Measurements from ENCODE around the gene ABCC5. TPM values are rescaled to one million over a fixed set of nuclear protein-coding genes. Genes with fewer than 3 reads are reported as not detected.

Gene ABCC5
- total RNA-seq, 2 experiments from 2014 or later, result 13.1 to 14.1 TPM

DNA sequence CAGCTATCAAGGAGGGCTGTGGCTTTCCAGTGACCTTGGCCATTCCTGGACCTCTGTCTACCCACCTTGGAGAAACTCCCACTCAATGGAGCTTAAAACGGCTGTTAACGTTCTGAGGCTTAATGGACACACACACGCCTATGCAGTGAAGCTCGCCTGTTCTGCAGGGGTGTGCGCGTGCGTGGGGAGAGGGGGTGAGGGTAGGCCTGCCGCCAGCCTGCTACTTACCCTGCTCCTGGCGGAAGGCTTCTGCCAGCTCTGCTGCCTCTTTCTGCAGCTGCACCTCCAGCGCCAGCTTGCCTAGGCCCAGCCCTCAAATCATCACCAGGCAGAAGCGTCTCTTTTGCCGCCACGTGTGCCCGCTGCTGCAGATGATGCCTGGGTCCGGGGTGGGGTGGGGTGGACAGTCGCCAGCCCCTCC, 109.8 kb downstream of the ABCC5 start:
- Mint-ChIP-seq H3K4me3 (no peak overlapping the region), H3K27ac (no peak overlapping the region), H3K27me3 (no peaks in the 10 kb centered on the region), H3K36me3 (no peaks in the 10 kb centered on the region), H3K4me1 (no peaks in the 10 kb centered on the region), H3K9me3 (no peaks in the 10 kb centered on the region)
- DNase-seq, result no peak

DNA sequence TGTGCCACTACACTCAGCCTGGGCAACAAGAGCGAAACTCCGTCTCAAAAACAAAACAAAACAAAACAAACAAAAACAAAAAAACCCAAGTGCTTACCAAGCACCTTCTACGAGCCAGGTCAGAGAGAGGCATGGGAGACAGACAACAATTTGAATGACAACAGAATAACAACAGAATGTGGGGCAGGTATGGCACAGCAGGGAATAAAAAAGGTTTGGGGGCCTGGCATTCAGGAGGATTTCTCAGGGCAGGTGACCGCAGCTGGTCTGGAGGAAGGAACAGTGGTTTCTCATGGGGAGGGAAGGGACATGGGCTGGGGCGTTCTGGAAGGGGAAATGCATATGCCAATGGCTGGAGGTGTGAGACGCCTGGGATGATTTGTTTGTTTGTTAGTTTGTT, 110.5 kb downstream of the ABCC5 start:
- Mint-ChIP-seq H3K27me3 (no peaks in the 10 kb centered on the region), H3K4me3 (no peak overlapping the region), H3K27ac (no peak overlapping the region), H3K9me3 (no peaks in the 10 kb centered on the region), H3K36me3 (no peaks in the 10 kb centered on the region), H3K4me1 (no peaks in the 10 kb centered on the region)
- no peak for DNase-seq

DNA sequence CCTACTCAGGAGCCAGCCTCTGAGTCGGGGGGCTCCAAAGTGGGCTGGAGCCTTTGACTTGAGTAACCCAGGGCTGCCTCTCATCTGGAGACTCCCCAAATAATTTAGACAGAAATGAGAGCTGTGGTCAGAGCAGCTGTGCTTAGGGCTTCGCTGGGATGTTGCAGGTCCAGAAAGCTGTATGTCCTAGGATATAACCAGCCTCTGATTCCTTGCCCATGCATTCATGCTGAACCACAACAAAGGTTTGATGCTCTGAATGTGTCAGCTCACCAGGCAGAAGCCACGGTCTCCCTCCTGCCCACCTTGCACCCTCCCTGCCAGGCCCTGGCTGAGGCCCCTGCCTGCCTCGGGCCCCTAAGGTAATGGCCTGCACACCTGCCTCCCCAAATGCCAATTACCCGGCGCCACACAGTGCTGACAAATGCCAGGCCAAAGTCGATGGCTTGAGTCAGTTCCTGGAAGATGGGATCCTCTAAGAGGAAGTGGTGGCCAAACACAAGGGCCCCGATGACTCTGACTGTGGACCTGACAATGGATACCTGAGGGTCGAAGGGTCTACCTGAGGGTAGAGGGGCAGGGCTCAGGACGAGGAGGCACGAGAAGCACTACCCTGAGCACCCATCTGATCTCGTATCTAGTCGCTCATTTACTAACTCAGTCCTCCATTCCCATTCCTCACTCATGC, 111.3 kb downstream of the ABCC5 start:
- H3K27me3 Mint-ChIP-seq, result peaks cover 3% of the 10 kb centered on the region
- H3K27ac Mint-ChIP-seq, result no peak overlapping the region
- DNase-seq, result no peak
- H3K9me3 Mint-ChIP-seq, result no peaks in the 10 kb centered on the region
- no peaks in the 10 kb centered on the region for H3K36me3 Mint-ChIP-seq
- H3K4me1 Mint-ChIP-seq, result no peaks in the 10 kb centered on the region
- H3K4me3 Mint-ChIP-seq, result no peak overlapping the region

DNA sequence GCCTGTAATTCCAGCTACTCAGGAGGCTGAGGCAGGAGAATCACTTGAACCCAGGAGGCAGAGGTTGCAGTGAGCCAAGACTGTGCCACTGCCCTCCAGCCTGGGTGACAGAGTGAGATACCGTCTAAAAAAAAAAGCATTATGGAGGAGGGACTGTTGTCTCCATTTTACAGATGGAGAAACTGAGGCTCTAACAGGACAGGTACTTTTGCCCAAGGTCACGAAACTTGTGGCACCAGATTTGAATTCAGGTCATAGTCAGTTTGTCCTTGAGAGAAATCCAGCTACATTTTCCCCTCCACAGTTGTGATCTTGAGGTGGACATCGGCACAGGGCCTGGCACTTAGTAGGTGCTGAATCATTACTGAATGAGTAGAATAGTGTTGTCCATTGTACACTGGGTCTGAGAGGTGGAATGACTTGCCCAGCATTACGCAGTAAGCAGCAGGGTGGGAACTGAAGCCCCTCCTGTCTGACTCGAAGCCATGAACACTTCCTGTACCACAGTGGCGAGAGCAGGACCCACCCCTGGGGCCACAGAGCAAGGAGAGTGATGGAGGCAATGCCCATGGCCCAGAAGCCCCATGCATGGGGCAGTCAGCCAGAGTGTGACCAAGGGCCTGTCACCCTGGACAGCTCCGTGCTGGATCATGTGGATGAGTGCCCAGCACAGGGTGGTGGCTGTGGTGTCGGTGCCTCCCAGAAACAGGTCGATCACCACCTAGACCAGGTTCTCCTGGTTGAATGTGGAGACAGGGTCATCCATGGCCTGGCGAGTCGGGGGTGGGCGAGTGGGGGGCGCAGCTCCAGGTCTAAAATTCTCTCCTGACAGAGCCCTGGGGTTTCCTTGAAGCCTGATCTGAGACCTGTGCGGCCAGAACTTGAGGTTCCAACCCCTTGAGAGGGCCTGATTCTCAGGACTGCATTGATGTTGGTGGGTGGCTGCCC, 112.6 kb downstream of the ABCC5 start:
- no peaks in the 10 kb centered on the region for H3K4me1 Mint-ChIP-seq
- no peak for DNase-seq
- H3K27ac Mint-ChIP-seq, result no peak overlapping the region
- H3K9me3 Mint-ChIP-seq, result no peaks in the 10 kb centered on the region
- peaks cover 15% of the 10 kb centered on the region for H3K27me3 Mint-ChIP-seq
- H3K36me3 Mint-ChIP-seq, result no peaks in the 10 kb centered on the region
- no peak overlapping the region for H3K4me3 Mint-ChIP-seq

DNA sequence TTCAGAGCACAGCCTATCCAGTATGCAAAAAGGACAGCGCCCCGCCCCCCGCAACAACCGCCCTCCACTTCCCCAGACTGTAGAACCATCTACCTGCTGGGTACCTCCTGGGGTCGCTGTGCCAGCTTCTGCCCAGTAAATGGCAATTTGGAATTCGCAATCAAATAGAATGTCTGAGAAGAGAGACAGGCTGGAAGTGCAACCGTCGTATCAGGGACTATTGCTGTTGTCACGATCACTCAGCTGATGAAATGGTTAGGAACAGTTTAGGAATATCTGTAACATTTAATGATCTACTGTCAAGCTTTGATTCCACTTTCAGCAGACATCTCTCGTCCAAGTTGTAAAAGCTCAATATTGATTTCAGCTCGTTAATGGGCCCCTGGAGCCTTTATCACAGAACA, 119.7 kb downstream of the ABCC5 start:
- Mint-ChIP-seq H3K36me3 (no peaks in the 10 kb centered on the region), H3K27ac (no peak overlapping the region), H3K9me3 (no peaks in the 10 kb centered on the region), H3K27me3 (peaks cover 16% of the 10 kb centered on the region), H3K4me1 (peaks cover 3% of the 10 kb centered on the region), H3K4me3 (no peak overlapping the region)
- no peak for DNase-seq

DNA sequence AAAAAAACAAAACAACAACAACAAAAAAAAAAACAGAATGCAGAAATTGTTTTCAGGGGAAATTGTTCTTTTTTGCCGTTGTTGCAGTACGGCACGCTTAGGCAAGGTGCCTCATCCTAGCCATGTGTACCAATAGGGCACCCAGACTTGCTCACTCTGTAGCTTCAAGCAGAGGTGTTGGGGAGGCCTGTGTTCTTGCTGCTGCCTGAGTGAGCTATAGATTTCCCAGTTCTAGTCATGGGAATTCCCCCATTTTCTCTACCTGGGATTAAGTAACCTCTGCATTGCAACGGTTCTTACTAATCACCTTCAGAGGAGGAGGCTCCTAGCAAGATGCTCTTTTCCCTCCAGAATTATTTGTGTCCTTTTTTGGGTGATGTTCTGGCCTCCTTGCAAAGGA, 120.1 kb downstream of the ABCC5 start:
- peaks cover 19% of the 10 kb centered on the region for H3K27me3 Mint-ChIP-seq
- no peak for DNase-seq
- no peaks in the 10 kb centered on the region for H3K36me3 Mint-ChIP-seq
- peaks cover 3% of the 10 kb centered on the region for H3K4me1 Mint-ChIP-seq
- no peaks in the 10 kb centered on the region for H3K9me3 Mint-ChIP-seq
- H3K4me3 Mint-ChIP-seq, result no peak overlapping the region
- no peak overlapping the region for H3K27ac Mint-ChIP-seq

DNA sequence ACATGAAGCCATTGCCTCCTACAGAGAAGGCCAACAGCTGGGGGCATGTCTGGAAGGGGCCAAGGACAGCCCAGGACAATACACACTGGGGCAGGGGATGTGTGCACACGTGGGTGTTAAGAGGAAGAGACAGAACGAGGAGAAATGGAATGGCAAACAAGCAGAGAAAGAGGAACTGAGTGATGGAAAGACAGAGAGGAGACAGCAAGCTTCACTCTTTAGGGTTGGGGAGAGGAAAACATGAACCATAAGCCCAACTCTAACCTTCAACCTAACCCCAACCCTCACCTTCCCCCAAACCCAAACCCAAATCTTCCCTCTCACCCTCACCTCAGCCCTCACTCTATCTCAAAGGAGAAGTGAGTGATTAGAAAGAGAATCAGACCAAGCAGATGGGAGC, 121.1 kb downstream of the ABCC5 start:
- no peak overlapping the region for H3K4me3 Mint-ChIP-seq
- H3K36me3 Mint-ChIP-seq, result no peaks in the 10 kb centered on the region
- H3K9me3 Mint-ChIP-seq, result no peaks in the 10 kb centered on the region
- H3K27ac Mint-ChIP-seq, result no peak overlapping the region
- H3K27me3 Mint-ChIP-seq, result peaks cover 20% of the 10 kb centered on the region
- no peak for DNase-seq
- peaks cover 3% of the 10 kb centered on the region for H3K4me1 Mint-ChIP-seq

DNA sequence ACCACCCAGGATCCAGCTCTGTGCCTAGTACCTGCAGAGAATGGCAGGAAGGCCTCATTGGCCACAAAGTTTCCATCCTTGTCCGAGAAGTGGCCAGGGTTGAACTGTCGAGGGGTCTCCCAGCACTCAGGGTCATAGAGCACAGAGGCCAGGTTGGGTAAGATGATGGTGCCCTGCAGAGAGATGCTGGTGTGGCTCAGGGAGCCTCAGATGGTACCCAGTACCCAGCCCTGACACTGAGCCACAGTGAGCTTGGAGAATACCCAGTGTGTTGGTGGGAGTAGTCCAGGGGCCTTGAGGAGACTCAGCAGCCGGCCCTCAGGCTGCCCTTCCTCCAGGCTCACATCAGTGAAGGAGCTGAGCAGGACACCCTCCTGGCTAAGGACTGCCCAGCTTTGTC, 121.5 kb downstream of the ABCC5 start:
- Mint-ChIP-seq H3K4me3 (no peak overlapping the region), H3K36me3 (no peaks in the 10 kb centered on the region), H3K4me1 (peaks cover 3% of the 10 kb centered on the region), H3K9me3 (no peaks in the 10 kb centered on the region), H3K27me3 (peaks cover 16% of the 10 kb centered on the region), H3K27ac (no peak overlapping the region)
- no peak for DNase-seq

DNA sequence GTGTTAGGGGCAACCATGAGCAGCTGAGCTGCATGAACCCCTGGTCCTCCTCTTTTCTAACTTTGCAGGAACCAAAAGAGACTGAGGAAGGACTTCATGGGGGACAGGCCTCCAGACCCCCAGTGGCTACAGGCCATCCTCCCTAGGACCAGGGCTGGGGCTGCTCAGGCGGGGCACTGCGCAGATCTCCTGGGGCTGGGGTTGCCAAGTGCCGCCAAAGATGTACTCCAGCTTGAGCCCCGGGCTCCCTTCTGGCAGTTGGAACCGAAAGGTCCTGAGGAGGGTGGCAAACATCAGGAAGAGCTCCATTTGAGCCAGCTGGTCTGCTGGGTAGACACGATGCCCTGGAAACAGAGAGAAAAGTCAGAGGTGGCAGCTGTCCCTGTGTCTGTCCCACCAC, 121.9 kb downstream of the ABCC5 start:
- Mint-ChIP-seq H3K4me1 (peaks cover 3% of the 10 kb centered on the region), H3K27ac (no peak overlapping the region), H3K36me3 (no peaks in the 10 kb centered on the region), H3K9me3 (no peaks in the 10 kb centered on the region), H3K27me3 (peaks cover 11% of the 10 kb centered on the region), H3K4me3 (no peak overlapping the region)
- no peak for DNase-seq

DNA sequence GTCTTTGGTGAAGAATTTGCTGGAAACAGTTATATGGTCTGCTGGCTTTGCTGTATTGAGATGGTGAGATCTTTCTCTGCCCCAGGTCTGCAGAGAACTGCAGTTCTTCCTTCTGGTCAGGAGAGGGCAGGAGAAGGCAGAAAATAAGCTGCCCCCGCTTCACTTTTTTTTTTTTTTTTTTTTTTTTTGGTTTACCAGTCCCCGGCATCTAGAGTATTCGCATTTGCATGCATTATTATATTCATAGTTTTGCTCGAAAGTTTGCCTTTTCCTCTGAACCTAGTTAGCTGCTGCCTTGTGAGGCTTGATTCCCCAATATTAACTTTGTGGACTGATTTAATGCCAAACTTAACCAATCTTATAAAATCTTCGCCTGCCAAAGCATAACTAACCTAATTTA, 122.4 kb downstream of the ABCC5 start:
- H3K4me3 Mint-ChIP-seq, result no peak overlapping the region
- H3K27ac Mint-ChIP-seq, result no peak overlapping the region
- H3K9me3 Mint-ChIP-seq, result no peaks in the 10 kb centered on the region
- no peaks in the 10 kb centered on the region for H3K36me3 Mint-ChIP-seq
- peaks cover 8% of the 10 kb centered on the region for H3K27me3 Mint-ChIP-seq
- DNase-seq, result no peak
- peaks cover 3% of the 10 kb centered on the region for H3K4me1 Mint-ChIP-seq

DNA sequence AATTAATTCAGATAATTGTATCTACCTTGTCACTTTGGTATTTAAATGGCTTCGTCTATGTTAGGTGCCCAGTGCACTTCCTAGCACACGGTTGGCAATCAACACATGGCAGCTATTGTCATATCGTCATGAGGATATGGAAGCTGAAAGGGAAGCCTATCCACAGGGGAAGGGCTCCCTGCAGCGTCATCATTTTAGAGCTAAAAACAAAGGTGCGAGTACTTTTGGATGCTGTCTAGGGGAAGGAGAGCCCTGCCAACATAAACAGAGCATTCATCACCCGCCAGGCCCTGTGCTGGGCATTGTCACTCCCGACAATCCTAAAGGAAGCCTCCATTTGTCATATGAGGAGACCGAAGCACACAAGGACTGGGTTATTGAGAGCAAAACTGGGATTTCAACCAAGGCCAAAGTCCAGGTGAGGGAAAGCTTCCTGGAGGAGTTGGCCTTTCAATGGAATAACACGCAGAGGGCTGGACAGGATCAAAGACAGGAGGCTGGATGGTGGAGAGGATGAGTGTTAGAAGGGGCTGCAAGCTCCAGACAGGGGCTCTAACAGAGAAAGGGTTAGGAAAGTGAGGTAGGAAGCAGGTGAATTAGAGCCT, 125.0 kb downstream of the ABCC5 start:
- no peak for DNase-seq
- Mint-ChIP-seq H3K4me3 (no peak overlapping the region), H3K27ac (no peak overlapping the region), H3K27me3 (peaks cover 4% of the 10 kb centered on the region), H3K9me3 (no peaks in the 10 kb centered on the region), H3K36me3 (no peaks in the 10 kb centered on the region), H3K4me1 (peaks cover 3% of the 10 kb centered on the region)

DNA sequence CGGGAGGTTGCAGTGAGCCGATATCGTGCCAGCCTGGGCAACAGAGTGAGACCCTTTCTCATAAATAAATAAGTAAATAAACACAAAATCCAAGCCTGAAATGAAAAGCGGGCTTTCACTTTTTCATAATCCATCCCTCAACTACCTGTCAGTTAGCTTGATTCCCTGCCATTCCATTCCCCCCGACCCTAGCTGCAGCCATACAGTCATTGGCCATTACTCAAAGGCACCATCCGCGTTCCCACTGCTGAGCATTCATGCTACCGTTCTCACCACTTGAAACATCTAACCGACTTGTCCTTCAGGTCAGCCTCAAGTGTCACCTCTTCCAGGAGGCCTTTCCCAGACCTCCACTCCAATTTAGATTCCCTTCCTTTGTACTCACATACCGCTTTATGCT, 131.9 kb downstream of the ABCC5 start:
- DNase-seq, result no peak

DNA sequence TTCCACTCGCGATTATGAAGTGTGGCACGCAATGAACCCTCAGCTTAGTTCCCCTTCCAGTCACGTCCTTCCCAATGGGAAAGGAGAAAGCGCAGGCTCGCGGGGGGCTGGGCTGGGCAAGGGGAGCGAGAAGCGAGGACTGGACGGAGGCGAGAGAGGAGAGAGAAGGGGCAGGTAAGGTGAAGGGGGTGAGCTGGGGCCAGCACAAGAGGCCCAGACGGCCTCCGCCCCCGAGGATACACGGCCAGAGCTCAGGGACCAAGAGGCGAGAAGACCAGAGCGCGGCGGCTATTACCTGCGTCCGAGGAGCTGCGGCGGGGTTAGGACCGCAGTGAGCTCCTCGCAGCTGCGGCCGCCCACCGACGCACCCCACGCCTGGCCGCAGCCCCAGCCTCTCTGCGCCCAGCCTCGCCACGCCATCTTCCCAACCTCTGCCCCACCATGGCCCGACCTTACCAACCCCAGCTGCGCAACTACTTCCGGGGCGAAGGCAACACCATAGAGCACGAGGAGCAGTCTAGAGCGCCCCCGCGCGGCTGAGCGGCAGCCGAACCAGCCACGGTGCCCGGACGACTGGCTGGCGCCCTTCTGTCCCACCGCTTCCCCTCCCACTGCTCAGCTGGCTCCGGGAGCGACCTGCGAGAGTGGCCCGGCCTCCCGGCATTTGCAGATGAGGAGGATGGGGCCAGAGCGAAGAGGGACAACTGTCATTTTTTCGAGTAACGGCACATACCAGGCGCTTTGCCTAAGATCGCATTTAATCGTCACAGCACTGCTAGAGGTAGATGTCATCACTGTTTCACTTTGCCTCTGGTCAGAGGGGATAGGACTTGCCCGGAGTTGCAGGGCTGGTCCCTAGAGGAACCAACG, 133.0 kb downstream of the ABCC5 start, which contains the start of gene PARL:
Gene PARL, minus strand, starts transcription at position 454 of the 870 bp plus-strand sequence. Its CDS starts 34 bp downstream, at position 420.
- peak within 1 kb of the TSS; percentile 99 for H3K27ac Mint-ChIP-seq
- H3K4me1 Mint-ChIP-seq, result peaks cover 33% of the 10 kb centered on the region
- H3K9me3 Mint-ChIP-seq, result no peaks in the 10 kb centered on the region
- peak within 1 kb of the TSS; percentile 99 for H3K4me3 Mint-ChIP-seq
- peak; percentile 96 for DNase-seq
- no peaks in the 10 kb centered on the region for H3K27me3 Mint-ChIP-seq
- peaks cover 22% of the 10 kb centered on the region for H3K36me3 Mint-ChIP-seq

More for the DNA sequence above, 131.9 kb downstream of the ABCC5 start:
- peak overlapping the region; percentile 1 for H3K4me3 Mint-ChIP-seq
- no peak overlapping the region for H3K27ac Mint-ChIP-seq
- H3K36me3 Mint-ChIP-seq, result peaks cover 16% of the 10 kb centered on the region
- no peaks in the 10 kb centered on the region for H3K27me3 Mint-ChIP-seq
- H3K4me1 Mint-ChIP-seq, result peaks cover 28% of the 10 kb centered on the region
- H3K9me3 Mint-ChIP-seq, result no peaks in the 10 kb centered on the region

DNA sequence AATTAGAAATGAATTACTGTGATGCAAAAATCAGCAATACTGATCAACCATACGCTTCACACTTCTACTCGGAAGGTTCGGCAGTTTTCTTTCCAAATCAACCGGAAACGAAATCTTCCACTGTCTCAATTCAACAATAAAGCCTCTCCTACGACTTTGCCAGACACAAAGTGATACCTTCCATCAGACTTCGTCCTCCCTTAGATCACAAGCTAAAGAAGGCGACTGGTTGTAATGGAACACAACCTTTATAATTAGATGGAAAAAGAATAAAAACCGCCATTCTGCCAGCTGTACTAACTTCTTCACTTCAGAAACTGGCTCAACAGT, 133.6 kb downstream of the ABCC5 start:
- Mint-ChIP-seq H3K9me3 (no peaks in the 10 kb centered on the region), H3K27ac (peak overlapping the region; percentile 99), H3K4me1 (peaks cover 33% of the 10 kb centered on the region), H3K27me3 (no peaks in the 10 kb centered on the region), H3K36me3 (peaks cover 22% of the 10 kb centered on the region), H3K4me3 (peak overlapping the region; percentile 99)
- DNase-seq, result no peak

All from activated naive CD8-positive, alpha-beta T cell treated with anti-CD3 and anti-CD28 coated beads for 36 hours (primary cell).